MCF 10A (cell line): Measurements from ENCODE around the gene TUBA4A. TPM values are rescaled to one million over a fixed set of nuclear protein-coding genes. Genes with fewer than 3 reads are reported as not detected.

ENCODE experiments used
- BruUV-seq: library from RNA; stranded (reverse); fragments of 400-500 nt; replicated peaks from 2 replicates; lab custom pipeline; 2021; lab: Mats Ljungman, UMichigan
- CTCF ChIA-PET: fragments of 300-600 bp; sonication (Branson Sonifier 250); formaldehyde crosslinking; extraction: SDS; loops from one replicate; lab custom pipeline; 2021; ENCODE audit warnings: antibody characterized with exemption, inconsistent platforms; lab: Yijun Ruan, JAX
- POLR2A ChIA-PET: fragments of 300-600, 350-650 bp; sonication (Branson Sonifier 250); formaldehyde crosslinking; extraction: SDS; loops from one replicate; lab custom pipeline; 2020; ENCODE audit warnings: antibody characterized with exemption, inconsistent platforms; lab: Yijun Ruan, JAX
- DNase-seq: peaks from one replicate; pipeline ENCODE4 v3.0.0-alpha.2; 2018; ENCODE audit not compliant: unreplicated experiment
- H3K27ac Mint-ChIP-seq: one replicate; pipeline ENCODE4 v1.8.0; 2022; ENCODE audit warnings: mild to moderate bottlenecking, low read depth, mixed read lengths; ENCODE audit not compliant: unreplicated experiment
- H3K27me3 Mint-ChIP-seq: one replicate; pipeline ENCODE4 v1.8.0; 2022; ENCODE audit warnings: mixed read lengths; ENCODE audit not compliant: insufficient read depth, unreplicated experiment
- H3K36me3 Mint-ChIP-seq: one replicate; pipeline ENCODE4 v1.8.0; 2022; ENCODE audit warnings: mild to moderate bottlenecking, moderate library complexity, mixed read lengths; ENCODE audit not compliant: insufficient read depth, unreplicated experiment
- H3K4me1 Mint-ChIP-seq: one replicate; pipeline ENCODE4 v1.8.0; 2022; ENCODE audit warnings: mixed read lengths; ENCODE audit not compliant: insufficient read depth, unreplicated experiment
- H3K4me3 Mint-ChIP-seq: one replicate; pipeline ENCODE4 v1.8.0; 2022; ENCODE audit warnings: mild to moderate bottlenecking, moderate library complexity, mixed read lengths; ENCODE audit not compliant: unreplicated experiment
- H3K9me3 Mint-ChIP-seq: one replicate; pipeline ENCODE4 v1.8.0; 2022; ENCODE audit warnings: mixed read lengths; ENCODE audit not compliant: unreplicated experiment
- CTCF ChIP-seq: fragments of 200-600 bp; IDR thresholded peaks from one replicate; pipeline ENCODE4 v1.8.0; 2022; ENCODE audit warnings: antibody characterized with exemption, mild to moderate bottlenecking; ENCODE audit not compliant: unreplicated experiment
- intact Hi-C: fragments of 100-400 bp; cut with micrococcal nuclease; formaldehyde crosslinking; loops from 2 replicates; pipeline ENCODE4 v1.14.1; 2022
- total RNA-seq: library from RNA; stranded (reverse); gene quantifications from 2 replicates; pipeline ENCODE4 v1.2.3, GENCODE V29; 2022

TUBA4A gene
- total RNA-seq, 1 experiment from 2014 or later: 80.5 TPM

- Mint-ChIP-seq H3K36me3 (peaks cover 41% of the 10 kb centered on the region), H3K27me3 (no peaks in the 10 kb centered on the region), H3K9me3 (no peaks in the 10 kb centered on the region), H3K27ac (peak overlapping the region; percentile 67), H3K4me1 (peaks cover 42% of the 10 kb centered on the region), H3K4me3 (no peak overlapping the region)
- TF ChIP-seq CTCF: no peak
- POLR2A ChIA-PET: interaction anchor here (1.7 to 3.0 kb wide), 3 partner anchors 11 to 56 kb away, joined by 4 to 22 read pairs (median 10); partner anchors contain the start of genes ANKZF1 and ATG9A
- intact Hi-C loops: no loop called here
- no peak for DNase-seq
- BruUV-seq: no TSS peak
- CTCF ChIA-PET: interaction anchor here (1.1 to 18.2 kb wide), 2 partner anchors 11 to 29 kb away, joined by 3 to 445 read pairs; no protein-coding TSS in a partner anchor
Measured at GRCh38 chr2:219285373-219285735, 31.6 kb upstream of the TUBA4A start.

- peaks cover 41% of the 10 kb centered on the region for H3K4me1 Mint-ChIP-seq
- ChIA-PET CTCF (interaction anchor here (0.7 to 18.2 kb wide), 3 partner anchors 12 to 30 kb away, joined by 3 to 445 read pairs (median 4); no protein-coding TSS in a partner anchor), POLR2A (interaction anchor here (1.7 to 3.0 kb wide), 2 partner anchors 10 to 55 kb away, joined by 4 to 22 read pairs; partner anchors contain the start of genes ANKZF1 and ATG9A)
- BruUV-seq: no TSS peak
- intact Hi-C loops: no loop called here
- peaks cover 45% of the 10 kb centered on the region for H3K36me3 Mint-ChIP-seq
- no peaks in the 10 kb centered on the region for H3K9me3 Mint-ChIP-seq
- no peak for DNase-seq
- H3K4me3 Mint-ChIP-seq: no peak overlapping the region
- peak overlapping the region; percentile 67 for H3K27ac Mint-ChIP-seq
- H3K27me3 Mint-ChIP-seq: no peaks in the 10 kb centered on the region
- TF ChIP-seq CTCF: no peak
Measured at GRCh38 chr2:219284501-219285372, 31.0 kb upstream of the TUBA4A start.

GRCh38 chr2:219282943-219283581 lies 29.3 kb upstream of the TUBA4A start:
- Mint-ChIP-seq H3K27ac (no peak overlapping the region), H3K4me1 (peaks cover 43% of the 10 kb centered on the region), H3K27me3 (no peaks in the 10 kb centered on the region), H3K4me3 (no peak overlapping the region), H3K36me3 (peaks cover 45% of the 10 kb centered on the region), H3K9me3 (no peaks in the 10 kb centered on the region)
- ChIA-PET POLR2A (interaction anchor here (1.2 to 1.9 kb wide), 3 partner anchors 38 to 106 kb away, joined by 4 to 8 read pairs (median 6); partner anchors contain the start of genes ANKZF1, ATG9A, CNPPD1 and GLB1L), CTCF (interaction anchor here (0.5 to 18.2 kb wide), 3 partner anchors 14 to 238 kb away, joined by 3 to 445 read pairs (median 4); no protein-coding TSS in a partner anchor)
- DNase-seq: no peak
- intact Hi-C loops: no loop called here
- no peak for TF ChIP-seq CTCF
- BruUV-seq: no TSS peak

GRCh38 chr2:219282375-219282774 lies 28.7 kb upstream of the TUBA4A start:
- POLR2A ChIA-PET: interaction anchor here (0.7 to 10.0 kb wide), 5 partner anchors 29 to 261 kb away, joined by 4 to 263 read pairs (median 6); partner anchors contain the start of genes ANKZF1, ATG9A, CNPPD1 and GLB1L

More at GRCh38 chr2:219282375-219282774, 28.7 kb upstream of the TUBA4A start:
- Mint-ChIP-seq H3K27me3 (no peaks in the 10 kb centered on the region), H3K4me3 (no peak overlapping the region), H3K36me3 (peaks cover 45% of the 10 kb centered on the region), H3K27ac (no peak overlapping the region), H3K9me3 (no peaks in the 10 kb centered on the region), H3K4me1 (peaks cover 45% of the 10 kb centered on the region)
- DNase-seq: no peak
- intact Hi-C loops: no loop called here
- no TSS peak for BruUV-seq
- TF ChIP-seq CTCF: no peak
- CTCF ChIA-PET: interaction anchor here (0.5 to 18.2 kb wide), 2 partner anchors 14 to 239 kb away, joined by 3 to 445 read pairs; no protein-coding TSS in a partner anchor
